HG02763 (cell line): ENCODE measurements around the gene LCN10.
"Not testable (repeated sequence)": the region's sequence is repeated elsewhere in the genome, so short reads cannot be mapped to it uniquely, and the experiment has no call there.

Experiments
- ATAC-seq: cut with Tn5 transposase; IDR thresholded peaks from one replicate; pipeline ENCODE4 v1.9.1; 2021; ENCODE audit warnings: mild to moderate bottlenecking, moderate library complexity; ENCODE audit not compliant: unreplicated experiment

The LCN10 gene

GRCh38 chr9:136704741-136705140 is 38.0 kb downstream of the LCN10 start:
- not testable (repeated sequence) for ATAC-seq

GRCh38 chr9:136703276-136703860 is 39.4 kb downstream of the LCN10 start:
- no peak for ATAC-seq

- no peak for ATAC-seq
Measured at GRCh38 chr9:136701668-136702053, 41.1 kb downstream of the LCN10 start.

GRCh38 chr9:136700959-136701667 is 41.6 kb downstream of the LCN10 start:
- ATAC-seq, result no peak

GRCh38 chr9:136700304-136700703 is 42.4 kb downstream of the LCN10 start:
- no peak for ATAC-seq

GRCh38 chr9:136698635-136699246 is 44.0 kb downstream of the LCN10 start:
- no peak for ATAC-seq

- ATAC-seq, result no peak
Measured at GRCh38 chr9:136697821-136698526, 44.8 kb downstream of the LCN10 start.

GRCh38 chr9:136697146-136697820 is 45.5 kb downstream of the LCN10 start:
- ATAC-seq, result no peak

GRCh38 chr9:136696502-136696901 is 46.2 kb downstream of the LCN10 start:
- ATAC-seq, result no peak

- no peak for ATAC-seq
Measured at GRCh38 chr9:136695955-136696354, 46.8 kb downstream of the LCN10 start.

- ATAC-seq, result no peak
Measured at GRCh38 chr9:136695435-136695895, 47.3 kb downstream of the LCN10 start.

- no peak for ATAC-seq
Measured at GRCh38 chr9:136694872-136695247, 47.9 kb downstream of the LCN10 start.

GRCh38 chr9:136694163-136694871 is 48.4 kb downstream of the LCN10 start:
- ATAC-seq, result no peak

- ATAC-seq, result no peak
Measured at GRCh38 chr9:136693490-136694162, 49.1 kb downstream of the LCN10 start.

GRCh38 chr9:136693135-136693489 is 49.6 kb downstream of the LCN10 start:
- ATAC-seq, result no peak

GRCh38 chr9:136692185-136693134 is 50.3 kb downstream of the LCN10 start:
- ATAC-seq, result no peak

- no peak for ATAC-seq
Measured at GRCh38 chr9:136691316-136692184, 51.2 kb downstream of the LCN10 start.

GRCh38 chr9:136690806-136691261 is 51.9 kb downstream of the LCN10 start:
- no peak for ATAC-seq
